ENCODE data around the gene PSME2. TPM values are rescaled to one million over a fixed set of nuclear protein-coding genes. Genes with fewer than 3 reads are reported as not detected.
A peak's percentile ranks its signal among the peaks of the same experiment; 100 is the strongest.
"Not testable (repeated sequence)": the region's sequence is repeated elsewhere in the genome, so short reads cannot be mapped to it uniquely, and the experiment has no call there.

PSME2 gene
- polyA plus RNA-seq, 5 donors: 159 to 175 (median 166) TPM

- DNase-seq: no peak
These were observed 30.8 kb downstream of the PSME2 start for GRCh38 chr14:24115422-24116127.

GRCh38 chr14:24114532-24115421 is 31.6 kb downstream of the PSME2 start, which contains the start of the genes DCAF11 and NRL:
TSS of gene DCAF11 (plus strand) at chr14:24114777. CDS start at chr14:24115595, 818 bp downstream.
TSS of gene NRL (minus strand) at chr14:24114949. CDS start at chr14:24082848, 32,101 bp downstream.
- peak; percentile 100 for DNase-seq

DNA sequence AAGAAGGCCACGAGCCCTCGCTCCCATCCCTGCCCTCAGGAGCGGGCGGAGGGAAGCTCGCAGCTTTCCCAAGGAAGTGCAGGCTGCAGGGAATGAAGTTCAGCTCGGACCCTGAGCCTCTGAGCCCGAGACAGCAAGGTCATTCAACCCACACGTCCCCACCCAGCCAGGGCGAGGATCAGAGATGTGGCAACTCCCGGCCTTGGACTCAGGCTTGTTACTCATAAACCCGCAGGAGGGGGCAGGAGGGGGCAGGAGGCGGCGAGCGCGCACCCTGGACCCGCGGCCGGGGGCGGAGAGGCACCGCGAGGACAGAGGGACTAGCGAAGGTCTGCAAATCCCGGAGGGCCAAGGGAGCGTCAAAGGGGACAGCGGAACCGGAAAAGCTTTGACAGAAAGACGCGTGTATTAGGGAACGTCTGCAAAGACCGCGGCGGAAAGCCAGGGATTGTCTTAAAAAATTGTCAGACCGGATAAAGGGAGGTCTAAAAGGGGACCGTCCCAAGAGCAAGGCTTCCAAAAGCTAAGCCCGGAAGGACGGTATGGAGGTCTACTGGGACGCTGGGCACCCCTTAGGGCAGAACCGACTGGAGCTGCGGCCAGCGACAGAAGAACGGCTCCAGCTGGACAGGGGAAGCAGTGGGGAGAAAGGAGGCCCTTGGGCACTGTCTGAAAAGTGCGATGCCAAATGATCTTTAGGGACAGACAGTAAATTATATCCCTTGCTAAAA is 32.4 kb downstream of the PSME2 start:
- peak in 1 of 2 donors; percentile 92 for DNase-seq

DNA sequence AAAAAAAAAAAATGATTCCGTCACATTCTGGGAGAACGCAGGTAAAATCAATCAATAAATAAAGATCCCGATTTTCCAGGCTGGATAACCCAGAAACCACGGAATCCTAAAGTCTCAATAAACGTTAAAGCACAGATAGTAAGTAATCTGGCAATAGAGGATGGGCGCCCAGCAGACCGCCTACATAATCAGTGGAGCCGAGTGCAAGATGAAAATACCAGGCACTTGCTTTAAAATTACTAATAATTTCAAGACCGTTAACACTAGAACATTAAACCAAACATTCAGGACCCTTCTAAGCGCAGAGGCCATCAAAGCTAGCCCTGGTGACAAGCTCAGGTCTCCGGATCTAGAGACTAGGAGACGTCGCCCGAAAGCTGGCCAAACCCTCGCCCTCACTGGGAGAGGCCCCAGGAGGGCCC is 33.0 kb downstream of the PSME2 start:
- peak in 1 of 2 donors; percentile 36 for DNase-seq

DNA sequence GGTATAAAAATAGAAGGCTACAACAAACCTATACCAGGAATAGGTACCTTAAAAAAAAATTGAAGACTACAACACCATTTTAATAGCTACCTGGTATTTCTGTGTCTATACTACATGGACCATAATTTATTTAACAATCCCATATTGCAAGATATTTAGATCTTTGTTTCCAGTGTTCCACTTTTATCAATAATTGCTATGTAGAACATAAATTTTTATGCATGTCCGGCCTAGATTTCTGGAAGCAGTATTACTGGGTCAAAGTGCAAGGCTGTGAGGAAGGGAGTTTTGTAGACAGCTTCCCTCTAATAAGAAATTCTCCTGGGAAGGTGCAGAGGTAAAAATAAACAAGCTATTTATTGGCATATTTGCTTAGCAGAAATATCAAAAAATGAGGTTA is 35.9 kb downstream of the PSME2 start:
- DNase-seq: no peak

- no peak for DNase-seq
These were observed 36.4 kb downstream of the PSME2 start for GRCh38 chr14:24110060-24110459.

GRCh38 chr14:24108336-24108874 is 38.0 kb downstream of the PSME2 start:
- no peak for DNase-seq

DNA sequence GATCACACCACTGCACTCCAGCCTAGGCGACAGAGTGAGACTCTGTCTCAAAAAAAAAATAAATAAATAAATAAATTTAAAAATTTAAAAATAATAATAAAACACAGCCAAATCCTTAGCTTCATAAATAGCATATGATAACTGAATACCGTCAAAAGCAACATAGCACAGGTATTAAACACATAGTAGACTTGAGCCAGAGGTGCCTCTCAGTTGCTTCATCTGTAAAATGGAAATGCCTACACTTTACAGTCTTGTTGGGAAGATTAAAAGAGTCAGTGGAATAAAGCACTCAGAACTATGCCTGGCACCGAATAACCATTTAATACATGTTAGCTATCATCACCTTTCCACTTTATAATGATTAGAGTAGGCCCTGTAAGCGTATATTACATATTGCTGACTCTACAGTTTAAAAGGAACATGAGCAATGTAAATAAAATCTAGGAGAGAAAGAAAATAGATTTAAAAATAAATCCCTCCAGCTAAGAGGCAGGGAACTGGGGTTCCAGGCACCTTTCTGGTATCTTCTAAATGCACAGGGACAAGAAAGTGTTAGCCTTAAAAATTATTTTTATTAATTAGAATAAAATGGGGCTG is 39.6 kb downstream of the PSME2 start:
- DNase-seq: no peak

GRCh38 chr14:24105609-24106239 is 40.7 kb downstream of the PSME2 start:
- DNase-seq: not testable (repeated sequence)

DNA sequence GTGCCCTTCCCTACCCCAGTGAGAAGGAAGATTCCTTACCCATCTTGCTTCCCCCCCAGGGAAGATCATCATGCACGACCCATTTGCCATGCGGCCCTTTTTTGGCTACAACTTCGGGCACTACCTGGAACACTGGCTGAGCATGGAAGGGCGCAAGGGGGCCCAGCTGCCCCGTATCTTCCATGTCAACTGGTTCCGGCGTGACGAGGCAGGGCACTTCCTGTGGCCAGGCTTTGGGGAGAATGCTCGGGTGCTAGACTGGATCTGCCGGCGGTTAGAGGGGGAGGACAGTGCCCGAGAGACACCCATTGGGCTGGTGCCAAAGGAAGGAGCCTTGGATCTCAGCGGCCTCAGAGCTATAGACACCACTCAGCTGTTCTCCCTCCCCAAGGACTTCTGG is 43.0 kb downstream of the PSME2 start:
- DNase-seq: no peak

GRCh38 chr14:24102357-24103048 is 43.9 kb downstream of the PSME2 start:
- DNase-seq: no peak

GRCh38 chr14:24100982-24101494 is 45.4 kb downstream of the PSME2 start:
- DNase-seq: no peak

GRCh38 chr14:24100197-24100981 is 46.0 kb downstream of the PSME2 start:
- no peak for DNase-seq

DNA sequence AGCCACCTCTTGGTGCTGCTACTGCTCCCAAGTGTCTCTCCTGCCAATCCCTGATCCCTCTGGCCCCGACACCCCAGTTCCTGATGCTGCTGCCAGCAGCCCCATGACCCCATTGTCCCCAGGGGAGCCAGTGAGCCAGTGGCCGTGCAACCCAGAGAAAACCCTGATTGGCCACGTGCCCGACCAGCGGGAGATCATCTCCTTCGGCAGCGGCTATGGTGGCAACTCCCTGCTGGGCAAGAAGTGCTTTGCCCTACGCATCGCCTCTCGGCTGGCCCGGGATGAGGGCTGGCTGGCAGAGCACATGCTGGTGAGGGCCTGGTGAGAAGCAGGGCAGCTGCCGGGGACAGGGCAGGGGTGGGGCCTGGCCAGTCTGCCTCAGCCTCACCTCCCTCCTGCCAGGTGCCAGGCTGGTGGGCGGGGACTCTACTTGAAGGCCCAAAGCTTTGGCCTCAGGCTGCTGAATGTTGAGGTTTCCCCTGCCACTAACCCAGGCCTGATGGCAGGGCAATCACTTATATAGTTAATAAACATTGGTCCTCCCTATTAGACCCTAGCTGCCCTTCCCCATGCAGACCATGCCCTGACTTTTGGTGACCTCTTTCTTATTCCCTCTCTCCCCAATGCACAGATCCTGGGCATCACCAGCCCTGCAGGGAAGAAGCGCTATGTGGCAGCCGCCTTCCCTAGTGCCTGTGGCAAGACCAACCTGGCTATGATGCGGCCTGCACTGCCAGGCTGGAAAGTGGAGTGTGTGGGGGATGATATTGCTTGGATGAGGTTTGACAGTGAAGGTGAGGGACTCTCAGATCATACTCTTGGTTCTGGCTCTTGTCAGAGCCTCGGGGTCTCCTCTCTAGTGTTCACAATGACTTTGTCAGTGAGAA is 47.2 kb downstream of the PSME2 start:
- no peak for DNase-seq

DNA sequence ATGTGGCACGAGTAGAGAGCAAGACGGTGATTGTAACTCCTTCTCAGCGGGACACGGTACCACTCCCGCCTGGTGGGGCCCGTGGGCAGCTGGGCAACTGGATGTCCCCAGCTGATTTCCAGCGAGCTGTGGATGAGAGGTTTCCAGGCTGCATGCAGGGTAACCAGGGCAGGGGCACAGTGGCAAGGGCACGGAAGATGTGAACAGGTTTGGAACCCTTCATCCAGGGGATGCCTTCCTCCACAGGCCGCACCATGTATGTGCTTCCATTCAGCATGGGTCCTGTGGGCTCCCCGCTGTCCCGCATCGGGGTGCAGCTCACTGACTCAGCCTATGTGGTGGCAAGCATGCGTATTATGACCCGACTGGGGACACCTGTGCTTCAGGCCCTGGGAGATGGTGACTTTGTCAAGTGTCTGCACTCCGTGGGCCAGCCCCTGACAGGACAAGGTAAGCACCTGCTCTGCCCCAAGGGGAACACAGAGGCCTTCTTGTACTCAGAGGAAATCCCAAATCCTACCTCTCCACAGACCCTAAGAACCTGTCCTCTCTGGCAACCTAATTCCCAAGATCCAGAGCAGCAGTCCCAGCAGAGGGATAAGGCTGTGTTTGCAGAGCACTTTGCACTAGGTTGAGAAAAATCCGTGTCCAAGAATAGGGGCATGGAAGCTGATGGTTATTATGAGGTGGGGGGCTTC is 48.0 kb downstream of the PSME2 start:
- no peak for DNase-seq

DNA sequence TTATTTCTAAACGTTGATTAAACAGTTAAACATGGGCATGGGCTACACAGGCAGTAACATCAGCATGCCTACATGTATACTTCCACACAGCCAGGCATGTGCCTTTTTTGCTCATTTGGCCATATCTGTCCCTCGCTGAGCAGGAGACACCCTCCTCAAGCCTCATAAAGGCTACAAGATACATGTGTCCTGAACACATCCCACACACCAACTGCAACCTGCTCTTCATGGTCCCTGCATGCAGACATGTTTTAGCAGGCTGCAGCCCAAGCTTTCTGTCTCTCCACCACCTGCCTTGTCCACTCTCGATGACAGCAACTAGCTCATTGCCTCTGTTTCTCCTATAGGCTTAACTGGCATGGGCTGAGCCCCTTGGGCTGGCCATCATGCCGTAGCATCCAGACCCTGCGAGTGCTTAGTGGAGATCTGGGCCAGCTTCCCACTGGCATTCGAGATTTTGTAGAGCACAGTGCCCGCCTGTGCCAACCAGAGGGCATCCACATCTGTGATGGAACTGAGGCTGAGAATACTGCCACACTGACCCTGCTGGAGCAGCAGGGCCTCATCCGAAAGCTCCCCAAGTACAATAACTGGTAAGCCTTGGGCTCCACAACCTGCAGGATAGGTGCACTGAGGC is 49.7 kb downstream of the PSME2 start:
- DNase-seq: no peak

All from right lung (tissue), 5 donors.